Measurements from ENCODE around the gene CCDC15.

DNA sequence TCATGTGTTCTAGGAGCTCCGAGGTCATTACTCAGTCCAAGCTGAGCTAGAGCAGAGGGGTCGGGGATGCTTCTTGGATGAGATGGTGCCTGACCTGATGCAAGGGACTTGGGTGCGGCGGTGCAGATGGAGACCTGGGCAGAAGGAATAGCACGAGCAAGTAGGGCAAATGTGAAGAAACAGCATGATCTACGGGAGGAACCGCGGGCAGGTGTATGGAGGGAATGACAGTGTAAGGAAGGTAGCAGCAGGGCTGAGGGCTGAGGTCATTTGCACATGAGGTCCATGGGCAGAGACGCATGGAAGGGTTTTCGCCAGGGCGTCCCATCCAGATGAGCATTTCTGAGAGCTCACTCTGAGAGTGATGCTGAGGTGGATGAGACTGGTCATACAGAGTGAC lies 124.0 kb downstream of the CCDC15 start:
- TF ChIP-seq POLR2A (IDR thresholded peaks at IDR 0.05) (no peak), CTCF (IDR thresholded peaks at IDR 0.05) (no peak)
